Liver (tissue), 9 donors: ENCODE results near the gene SLC9A8. TPM values are rescaled to one million over a fixed set of nuclear protein-coding genes. Genes with fewer than 3 reads are reported as not detected.

ENCODE experiments used
- DNase-seq: peaks from one replicate; pipeline ENCODE4 v3.0.0-alpha.2; 2017; ENCODE audit warnings: low spot score
- H3K27ac ChIP-seq, 2 donors: one replicate each; pipeline ENCODE4 v1.7.0; 2013; ENCODE audit warnings: inconsistent platforms in 2 of 2, low read length in 2 of 2, control low read depth in 1 of 2, low read depth in 1 of 2, mild to moderate bottlenecking in 1 of 2
- H3K27me3 ChIP-seq, 4 donors: one replicate each; pipeline versions ENCODE4 v1.6.1 to v1.7.0; 2013; ENCODE audit warnings: low read length in 3 of 4, inconsistent platforms in 1 of 4, mild to moderate bottlenecking in 1 of 4, moderate library complexity in 1 of 4; ENCODE audit not compliant: control insufficient read depth in 4 of 4, insufficient read depth in 4 of 4
- H3K36me3 ChIP-seq, 4 donors: one replicate each; pipeline versions ENCODE4 v1.6.1 to v1.7.0; 2013; ENCODE audit warnings: low read length in 3 of 4, mild to moderate bottlenecking in 3 of 4, low read depth in 1 of 4, moderate library complexity in 1 of 4; ENCODE audit not compliant: control insufficient read depth in 4 of 4, insufficient read depth in 3 of 4
- H3K4me1 ChIP-seq, 4 donors: one replicate each; pipeline versions ENCODE4 v1.6.1 to v1.7.0; 2013; ENCODE audit warnings: low read length in 3 of 4, mild to moderate bottlenecking in 3 of 4, moderate library complexity in 1 of 4; ENCODE audit not compliant: control insufficient read depth in 4 of 4, insufficient read depth in 4 of 4
- H3K4me3 ChIP-seq, 3 donors: one replicate each; pipeline versions ENCODE4 v1.6.1 to v1.7.0; 2013; ENCODE audit warnings: low read length in 3 of 3, control low read depth in 1 of 3, low read depth in 1 of 3, mild to moderate bottlenecking in 1 of 3
- H3K9ac ChIP-seq, 2 donors: one replicate each; pipeline ENCODE4 v1.7.0; 2013; ENCODE audit warnings: low read length in 2 of 2, mild to moderate bottlenecking in 2 of 2, moderate library complexity in 2 of 2, control low read depth in 1 of 2, low read depth in 1 of 2
- H3K9me3 ChIP-seq, 4 donors: one replicate each; pipeline versions ENCODE4 v1.6.1 to v1.7.0; 2013; ENCODE audit warnings: low read length in 3 of 4; ENCODE audit not compliant: control insufficient read depth in 4 of 4
- ATF3 ChIP-seq: IDR thresholded peaks from 2 replicates; pipeline ENCODE4 v1.6.1; 2016; ENCODE audit warnings: antibody characterized with exemption
- CTCF ChIP-seq: fragments of 150-350 bp; IDR thresholded peaks from 2 replicates; pipeline ENCODE4 v1.5.1; 2017; ENCODE audit warnings: improper control_type of control experiment, low read depth, low read length; ENCODE audit not compliant: missing input control
- EGR1 ChIP-seq, 2 donors: IDR thresholded peaks; 2 replicates each; pipeline ENCODE4 v1.6.1; 2016 to 2018; ENCODE audit warnings: antibody characterized with exemption in 2 of 2, low read depth in 2 of 2
- FOXA1 ChIP-seq: IDR thresholded peaks from 2 replicates; pipeline ENCODE4 v1.6.1; 2016; ENCODE audit warnings: antibody characterized with exemption
- FOXA2 ChIP-seq: IDR thresholded peaks from 2 replicates; pipeline ENCODE4 v1.6.1; 2016; ENCODE audit warnings: antibody characterized with exemption
- GABPA ChIP-seq, 2 donors: IDR thresholded peaks in 1 of 2; conservative IDR thresholded peaks in 1 of 2; 2 replicates each; pipeline ENCODE4 v1.6.1; 2016; ENCODE audit warnings: antibody characterized with exemption in 2 of 2, mild to moderate bottlenecking in 1 of 2, moderate library complexity in 1 of 2
- HNF4A ChIP-seq, 2 donors: conservative IDR thresholded peaks; 2 replicates each; pipeline ENCODE4 v1.6.1; 2016; ENCODE audit warnings: antibody characterized with exemption in 2 of 2, mild to moderate bottlenecking in 2 of 2
- HNF4G ChIP-seq: IDR thresholded peaks from 2 replicates; pipeline ENCODE4 v1.6.1; 2016; ENCODE audit warnings: antibody characterized with exemption
- JUND ChIP-seq, 2 donors: IDR thresholded peaks; 2 replicates each; pipeline ENCODE4 v1.6.1; 2016; ENCODE audit warnings: antibody characterized with exemption in 2 of 2
- MAX ChIP-seq: IDR thresholded peaks from 2 replicates; pipeline ENCODE4 v1.6.1; 2016; ENCODE audit warnings: antibody characterized with exemption
- NR2F2 ChIP-seq: IDR thresholded peaks from 2 replicates; pipeline ENCODE4 v1.6.1; 2016; ENCODE audit warnings: antibody characterized with exemption
- RAD21 ChIP-seq, 2 donors: IDR thresholded peaks; 2 replicates each; pipeline ENCODE4 v1.6.1; 2016; ENCODE audit warnings: antibody characterized with exemption in 2 of 2, mild to moderate bottlenecking in 2 of 2
- REST ChIP-seq: IDR thresholded peaks from 2 replicates; pipeline ENCODE4 v1.6.1; 2016; ENCODE audit warnings: antibody characterized with exemption, mild to moderate bottlenecking
- RXRA ChIP-seq, 2 donors: IDR thresholded peaks; 2 replicates each; pipeline ENCODE4 v1.6.1; 2017 to 2018; ENCODE audit warnings: antibody characterized with exemption in 2 of 2, mild to moderate bottlenecking in 1 of 2
- SP1 ChIP-seq: IDR thresholded peaks from 2 replicates; pipeline ENCODE4 v1.6.1; 2018; ENCODE audit warnings: antibody characterized with exemption, mild to moderate bottlenecking
- TAF1 ChIP-seq: conservative IDR thresholded peaks from 2 replicates; pipeline ENCODE4 v1.6.1; 2016; ENCODE audit warnings: antibody characterized with exemption, mild to moderate bottlenecking
- YY1 ChIP-seq: IDR thresholded peaks from 2 replicates; pipeline ENCODE4 v1.6.1; 2016; ENCODE audit warnings: antibody characterized with exemption, mild to moderate bottlenecking
- ZBTB33 ChIP-seq: IDR thresholded peaks from 2 replicates; pipeline ENCODE4 v1.6.1; 2016; ENCODE audit warnings: antibody characterized with exemption
- WGBS: extraction: QIAGEN DNeasy Blood & Tissue Kit; methylation state at CpG from one replicate; pipeline ENCODE4 v1.1.7; 2013; 5-methylcytosine and 5-hydroxymethylcytosine counted together
- polyA plus RNA-seq, 2 donors: library from polyadenylated mRNA; stranded (reverse) in 1 of 2; unstranded in 1 of 2; fragments of 200-250 nt in 1 of 2; fragments of >200 nt in 1 of 2; fragmentation: Nextera tagmentation in 1 of 2; extraction: Ambion mirVana in 1 of 2; gene quantifications; one replicate each; pipeline versions ENCODE4 v1.2.1 to v1.2.3, GENCODE V29; 2013 to 2015
- total RNA-seq, 2 donors: library from RNA; depleted of rRNA; stranded (reverse); fragments of >200 nt; gene quantifications; one replicate each; pipeline ENCODE4 v1.2.3, GENCODE V29; 2014
- donor health status: healthy.
- donor health status: healthy.
- donor health status: healthy.
- donor health status: healthy.
- donor health status: healthy.

The SLC9A8 gene
- total and polyA plus RNA-seq, 4 donors: 4.0 to 9.5 (median 8.6) TPM

- H3K27ac ChIP-seq: no peak overlapping the region
- no peak overlapping the region for H3K9ac ChIP-seq
- no peak overlapping the region for H3K4me3 ChIP-seq
- H3K9me3 ChIP-seq: no peaks in the 10 kb centered on the region
- DNase-seq: no peak
- peaks cover 6 to 21% (median 15%) of the 10 kb centered on the region in 4 donors for H3K36me3 ChIP-seq
- H3K27me3 ChIP-seq: no peaks in the 10 kb centered on the region
- TF ChIP-seq ATF3 (no peak), JUND (IDR thresholded peaks at IDR 0.05) (no peak), YY1 (no peak), FOXA1 (no peak), MAX (no peak), FOXA2 (no peak), ZBTB33 (no peak), HNF4G (no peak), CTCF (no peak), RAD21 (IDR thresholded peaks at IDR 0.05) (no peak)
- 87% methylated on average over 3 of the region's 3 CpGs for WGBS
- no peaks in the 10 kb centered on the region for H3K4me1 ChIP-seq
Measured at GRCh38 chr20:49868538-49868937, 55.9 kb downstream of the SLC9A8 start.

GRCh38 chr20:49868964-49869363 lies 56.3 kb downstream of the SLC9A8 start:
- Histone ChIP-seq H3K27ac (no peak overlapping the region), H3K9ac (no peak overlapping the region), H3K4me3 (no peak overlapping the region), H3K9me3 (no peaks in the 10 kb centered on the region), H3K27me3 (no peaks in the 10 kb centered on the region), H3K36me3 (peaks cover 6 to 21% (median 15%) of the 10 kb centered on the region in 4 donors), H3K4me1 (no peaks in the 10 kb centered on the region)
- TF ChIP-seq ATF3: no peak
- no peak for TF ChIP-seq RXRA (IDR thresholded peaks at IDR 0.05)
- no peak for TF ChIP-seq GABPA (IDR thresholded peaks at IDR 0.05 in 1 of 2, conservative IDR thresholded peaks at IDR 0.05 in 1 of 2)
- no peak for TF ChIP-seq HNF4A (conservative IDR thresholded peaks at IDR 0.05)
- no peak for TF ChIP-seq EGR1 (IDR thresholded peaks at IDR 0.05; ENCODE audit: low read depth in 2 of 2)
- no peak for TF ChIP-seq NR2F2
- TF ChIP-seq SP1: no peak
- no peak for TF ChIP-seq MAX
- no peak for TF ChIP-seq YY1
- TF ChIP-seq TAF1: no peak
- no peak for TF ChIP-seq HNF4G
- no peak for TF ChIP-seq FOXA1
- TF ChIP-seq FOXA2: no peak
- TF ChIP-seq RAD21 (IDR thresholded peaks at IDR 0.05): no peak
- TF ChIP-seq REST: no peak
- TF ChIP-seq ZBTB33: no peak
- no peak for TF ChIP-seq JUND (IDR thresholded peaks at IDR 0.05)
- TF ChIP-seq CTCF: no peak
- WGBS: 88% methylated on average over 5 of the region's 5 CpGs
- no peak for DNase-seq
